GM12874 (cell line): ENCODE results near the gene CCDC6.
A peak's percentile ranks its signal among the peaks of the same experiment; 100 is the strongest.

ENCODE experiments used
- TF ChIP-seq, protein P1 (sequence below): IDR thresholded peaks from 2 replicates; pipeline ENCODE4 v1.5.1; 2011; ENCODE audit warnings: low read depth, mild to moderate bottlenecking, control low read depth, low read length, moderate library complexity; ENCODE audit not compliant: insufficient read depth

The CCDC6 gene

DNA sequence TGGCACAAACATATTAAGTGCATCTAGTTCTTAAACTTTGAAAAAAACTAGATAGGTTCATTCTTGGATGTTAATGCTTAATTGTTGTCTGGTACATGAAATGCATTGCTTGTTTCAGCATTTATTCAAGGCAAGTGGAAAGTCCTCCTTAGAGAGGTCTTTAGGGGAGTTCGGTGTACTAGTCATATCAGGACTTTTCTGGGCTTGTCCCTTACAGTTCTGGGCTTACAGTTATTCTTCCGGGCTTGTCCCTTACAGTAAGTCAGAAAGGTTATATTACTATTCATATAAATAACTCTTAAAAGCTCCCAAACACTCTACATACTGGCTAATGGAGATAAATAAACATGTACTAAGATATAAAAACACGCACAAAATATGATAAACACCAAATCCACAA is 91.5 kb downstream of the CCDC6 start:
- TF ChIP-seq, protein P1, sequence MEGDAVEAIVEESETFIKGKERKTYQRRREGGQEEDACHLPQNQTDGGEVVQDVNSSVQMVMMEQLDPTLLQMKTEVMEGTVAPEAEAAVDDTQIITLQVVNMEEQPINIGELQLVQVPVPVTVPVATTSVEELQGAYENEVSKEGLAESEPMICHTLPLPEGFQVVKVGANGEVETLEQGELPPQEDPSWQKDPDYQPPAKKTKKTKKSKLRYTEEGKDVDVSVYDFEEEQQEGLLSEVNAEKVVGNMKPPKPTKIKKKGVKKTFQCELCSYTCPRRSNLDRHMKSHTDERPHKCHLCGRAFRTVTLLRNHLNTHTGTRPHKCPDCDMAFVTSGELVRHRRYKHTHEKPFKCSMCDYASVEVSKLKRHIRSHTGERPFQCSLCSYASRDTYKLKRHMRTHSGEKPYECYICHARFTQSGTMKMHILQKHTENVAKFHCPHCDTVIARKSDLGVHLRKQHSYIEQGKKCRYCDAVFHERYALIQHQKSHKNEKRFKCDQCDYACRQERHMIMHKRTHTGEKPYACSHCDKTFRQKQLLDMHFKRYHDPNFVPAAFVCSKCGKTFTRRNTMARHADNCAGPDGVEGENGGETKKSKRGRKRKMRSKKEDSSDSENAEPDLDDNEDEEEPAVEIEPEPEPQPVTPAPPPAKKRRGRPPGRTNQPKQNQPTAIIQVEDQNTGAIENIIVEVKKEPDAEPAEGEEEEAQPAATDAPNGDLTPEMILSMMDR = no peak

DNA sequence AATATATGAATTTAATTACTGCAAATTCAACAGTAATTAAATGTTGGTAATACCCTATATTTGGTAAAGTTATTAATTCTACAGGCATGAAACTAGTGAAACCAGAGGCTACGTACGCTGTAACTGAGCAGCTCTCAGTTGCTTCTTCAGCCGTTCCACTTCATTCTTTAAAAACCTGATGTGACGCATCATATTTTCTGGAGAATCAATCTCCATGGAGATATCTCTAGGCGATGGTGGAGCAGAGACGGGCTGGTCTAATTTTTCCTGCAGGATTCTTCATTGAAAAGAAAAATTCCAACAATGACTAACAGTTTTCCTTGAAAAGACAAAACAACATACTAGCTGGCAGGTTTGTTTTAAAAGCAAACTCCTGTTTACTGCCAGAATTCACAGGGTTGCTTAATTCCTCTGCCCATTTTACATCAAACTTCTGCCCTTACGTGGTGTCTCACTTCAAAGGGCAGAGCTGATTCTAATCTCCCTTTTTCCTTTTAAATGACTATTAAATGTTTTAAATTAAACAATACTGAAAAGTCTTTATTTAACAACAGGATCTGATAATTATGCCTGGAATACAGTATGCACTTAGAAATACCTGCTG is 93.7 kb downstream of the CCDC6 start:
- TF ChIP-seq, protein P1 = no peak

DNA sequence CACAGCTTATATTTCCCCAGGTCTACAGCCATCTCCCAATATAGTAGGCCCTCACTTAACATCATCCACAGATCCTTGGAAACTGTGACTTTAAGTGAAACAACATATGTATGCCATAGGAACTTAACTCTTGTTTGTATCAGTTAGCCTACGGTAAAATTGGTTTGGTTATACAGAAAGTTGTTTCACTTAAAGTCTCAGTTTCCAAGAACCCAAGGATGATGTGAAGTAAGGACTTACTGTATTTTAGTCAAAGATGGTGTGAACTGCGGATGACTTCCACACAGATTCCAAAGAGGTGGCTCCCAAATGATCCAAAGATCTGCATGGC is 96.7 kb downstream of the CCDC6 start:
- TF ChIP-seq, protein P1 = no peak

DNA sequence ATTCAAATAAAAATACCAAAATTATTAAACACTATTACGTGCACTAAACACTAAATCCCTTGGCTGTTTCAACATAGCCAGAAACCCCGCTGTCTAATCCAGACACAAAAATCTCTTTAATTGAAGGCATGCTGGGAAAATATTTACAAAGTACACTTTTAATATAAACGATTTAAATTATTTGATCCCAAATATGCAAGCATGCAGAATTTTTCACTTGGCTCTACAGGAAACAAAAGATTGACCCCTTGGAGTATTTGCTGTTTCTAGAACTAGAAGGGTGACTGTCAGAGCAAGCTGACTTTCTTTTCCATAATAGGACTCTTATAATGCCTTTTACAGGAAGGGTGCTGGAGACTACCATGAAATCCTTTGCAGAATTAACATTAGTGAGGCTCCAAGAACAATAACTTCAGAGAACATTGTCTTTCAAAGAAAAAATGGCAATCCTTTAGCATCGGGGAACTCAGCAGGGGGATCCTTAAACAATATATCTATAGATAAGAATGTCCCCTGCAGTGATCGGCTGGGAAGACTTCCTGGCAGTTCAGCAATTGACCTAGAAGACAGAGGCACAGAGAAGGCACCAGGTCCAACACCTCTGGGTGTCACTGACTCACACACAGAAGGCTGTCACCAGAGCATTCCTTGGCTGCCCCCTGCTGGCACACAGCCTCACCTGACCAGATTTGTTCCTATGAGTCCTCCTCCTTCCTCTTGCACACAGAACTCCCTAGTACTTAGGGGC is 97.3 kb downstream of the CCDC6 start:
- TF ChIP-seq, protein P1 = peak; percentile 87

DNA sequence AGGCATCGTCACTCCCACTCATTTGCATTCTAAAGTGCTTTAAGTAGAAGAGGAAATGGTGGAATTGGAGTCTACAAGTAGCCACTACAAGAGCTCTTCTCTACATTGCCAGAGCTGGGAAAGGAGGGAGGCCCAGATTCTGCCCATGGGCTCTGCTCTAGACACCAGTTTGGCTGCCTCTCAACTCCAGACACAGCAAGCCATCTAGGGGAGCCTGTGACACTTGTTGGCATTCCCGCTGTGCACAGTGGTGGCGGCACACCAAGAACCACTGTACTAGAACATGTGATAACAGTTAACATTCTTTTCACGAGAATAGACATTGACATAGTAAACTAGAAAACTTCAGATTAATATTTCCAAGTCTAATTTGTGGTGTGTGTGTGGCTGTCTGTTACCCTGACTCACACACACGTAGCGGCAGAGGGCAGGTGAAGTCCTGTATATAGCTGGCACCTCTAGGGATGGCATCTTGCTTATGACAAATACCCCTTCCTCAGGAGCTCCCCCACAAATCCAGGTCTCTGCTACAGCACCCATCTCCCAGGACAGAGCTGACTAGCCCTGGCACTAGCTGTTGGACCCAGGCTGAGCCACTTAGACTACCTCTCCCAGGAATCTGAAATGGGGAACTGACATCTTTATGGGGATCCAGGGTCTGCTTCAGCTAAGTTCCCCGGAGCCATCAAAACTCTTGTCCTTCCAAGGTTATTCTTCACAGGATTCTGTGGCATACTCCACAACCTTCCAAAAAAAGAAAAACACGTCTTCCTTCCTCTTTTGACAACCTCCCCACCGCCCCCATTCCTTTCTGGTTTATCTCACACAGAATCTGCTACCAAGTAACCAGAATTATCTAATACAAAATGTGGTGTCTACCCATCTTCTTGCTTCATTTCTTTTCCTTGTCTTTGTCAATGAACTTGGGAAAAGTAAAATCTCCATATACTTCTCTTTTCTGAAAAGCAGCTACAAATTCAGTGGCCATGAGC is 98.4 kb downstream of the CCDC6 start:
- TF ChIP-seq, protein P1 = no peak

DNA sequence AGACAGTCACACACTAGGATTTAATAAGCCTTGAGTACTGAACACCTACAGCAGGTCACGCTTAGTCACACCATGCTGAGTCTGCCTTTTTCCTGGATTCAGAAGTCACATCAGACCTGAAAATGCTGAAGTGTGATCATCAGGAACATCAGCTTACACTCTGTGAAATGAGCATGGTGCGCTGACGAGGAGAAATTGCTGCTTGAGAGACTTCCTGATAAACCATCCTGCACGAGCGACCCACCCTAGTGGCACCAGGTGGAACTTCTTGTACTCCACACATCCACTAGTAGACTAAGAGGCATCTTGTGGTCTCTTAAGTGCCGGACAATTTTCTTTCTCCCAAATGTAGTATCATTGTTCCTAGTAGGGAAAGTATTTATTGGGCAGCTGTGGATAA is 101.3 kb downstream of the CCDC6 start:
- TF ChIP-seq, protein P1 = peak; percentile 53; the same call in 1 of the 2 replicates

DNA sequence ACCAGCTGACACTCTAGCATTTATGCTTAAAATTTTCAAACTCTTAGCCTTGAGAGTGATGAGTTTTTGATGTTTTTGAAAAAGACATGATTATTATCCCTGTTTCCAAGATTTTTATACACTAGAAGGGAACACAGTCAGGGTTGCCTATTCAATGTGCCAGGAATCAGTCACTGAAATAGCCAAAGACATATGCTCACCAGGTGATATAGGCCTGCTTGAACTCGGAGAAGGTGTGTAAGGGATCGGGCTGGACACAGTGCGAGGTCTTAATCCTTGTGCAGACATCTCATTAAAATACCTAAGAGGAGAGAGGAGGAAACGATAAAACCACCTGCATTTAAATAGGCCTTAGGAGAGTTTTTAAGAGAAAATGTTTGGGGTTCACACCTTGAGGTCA is 102.1 kb downstream of the CCDC6 start:
- TF ChIP-seq, protein P1 = no peak
